ENCODE measurements around the gene TMEM132C. TPM values are rescaled to one million over a fixed set of nuclear protein-coding genes. Genes with fewer than 3 reads are reported as not detected.

TMEM132C gene
- total RNA-seq, 1 donor from 2014 or later = 4.8 TPM

DNA sequence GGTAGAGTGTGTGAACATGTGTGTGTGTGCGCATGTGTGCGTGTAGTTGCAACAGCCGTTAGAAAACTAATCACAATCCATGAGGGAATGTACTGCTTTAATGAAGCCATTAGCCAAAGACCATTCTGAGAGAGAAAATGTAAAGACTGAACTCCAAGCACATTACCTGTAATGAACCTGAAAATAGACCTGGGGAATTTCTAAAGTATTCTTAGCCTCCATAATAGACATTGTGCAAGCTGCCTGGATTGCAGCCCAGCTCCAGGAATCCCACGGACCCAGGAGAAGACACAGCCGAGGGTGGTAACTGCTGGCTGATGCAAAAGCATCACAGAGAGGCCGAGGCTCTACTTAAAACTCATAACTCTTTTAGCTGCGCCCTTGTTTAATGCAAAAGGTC is 400.2 kb downstream of the TMEM132C start:
- DNase-seq = no peak

DNA sequence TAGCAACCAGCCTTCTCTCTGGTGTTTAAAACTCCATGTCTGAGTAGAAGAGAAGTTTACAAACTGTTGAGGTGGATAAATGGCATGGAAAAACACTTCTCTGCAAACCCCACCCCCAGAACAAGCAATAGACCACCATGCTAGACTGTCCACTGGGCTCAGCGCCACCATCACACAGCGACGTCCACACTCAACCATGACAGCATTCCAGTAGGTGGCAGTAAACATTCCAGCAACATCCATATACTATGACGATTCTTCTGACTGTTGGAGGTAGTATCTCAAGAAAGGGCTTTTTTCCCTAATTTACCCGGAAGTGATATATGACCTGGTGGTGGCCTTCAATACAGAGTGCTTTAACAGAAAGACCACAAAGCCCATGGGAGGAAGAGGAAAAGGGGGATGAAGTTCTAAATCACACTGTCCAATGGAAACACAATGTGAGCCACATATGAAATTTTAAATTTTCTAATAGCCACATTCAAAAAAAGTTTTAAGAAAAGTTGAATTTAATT is 404.6 kb downstream of the TMEM132C start:
- DNase-seq = no peak

DNA sequence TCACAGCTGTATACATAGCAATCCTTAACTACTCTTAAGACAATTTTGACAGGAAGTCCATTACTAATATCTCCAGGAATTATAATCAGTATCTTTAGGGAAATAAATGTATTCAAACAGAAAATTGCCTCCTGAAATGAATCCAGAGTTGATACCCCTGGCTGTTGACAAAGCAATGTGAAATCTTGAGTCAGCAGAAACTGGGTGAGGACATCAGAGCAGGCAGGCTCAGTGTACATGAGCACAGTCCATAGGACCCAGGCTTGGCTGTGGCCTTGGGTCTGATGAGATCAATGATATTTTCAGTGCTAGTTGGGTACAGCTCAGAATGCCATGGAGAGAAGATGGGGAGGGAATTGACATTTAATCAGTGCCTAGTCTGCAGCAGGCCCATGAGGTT is 405.5 kb downstream of the TMEM132C start:
- no peak for DNase-seq

DNA sequence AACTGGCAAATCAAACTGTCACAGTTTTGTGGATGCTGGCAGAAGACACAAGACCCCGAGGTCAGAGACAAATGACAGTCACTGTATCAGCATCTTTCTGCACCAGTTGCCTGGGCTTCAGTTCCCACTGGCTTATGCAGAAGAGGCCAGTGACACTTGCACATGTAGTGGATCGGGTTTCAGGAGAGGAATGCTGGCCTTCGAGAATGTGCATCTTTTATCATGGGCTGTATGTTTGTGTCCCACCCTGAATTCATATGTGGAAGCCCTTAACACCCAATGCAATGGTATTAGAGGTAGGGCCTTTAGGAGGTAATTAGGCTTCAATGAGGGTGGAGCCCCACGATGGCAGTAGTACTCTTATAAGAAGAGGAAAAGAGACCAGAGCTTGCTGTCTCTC is 405.9 kb downstream of the TMEM132C start:
- no peak for DNase-seq

DNA sequence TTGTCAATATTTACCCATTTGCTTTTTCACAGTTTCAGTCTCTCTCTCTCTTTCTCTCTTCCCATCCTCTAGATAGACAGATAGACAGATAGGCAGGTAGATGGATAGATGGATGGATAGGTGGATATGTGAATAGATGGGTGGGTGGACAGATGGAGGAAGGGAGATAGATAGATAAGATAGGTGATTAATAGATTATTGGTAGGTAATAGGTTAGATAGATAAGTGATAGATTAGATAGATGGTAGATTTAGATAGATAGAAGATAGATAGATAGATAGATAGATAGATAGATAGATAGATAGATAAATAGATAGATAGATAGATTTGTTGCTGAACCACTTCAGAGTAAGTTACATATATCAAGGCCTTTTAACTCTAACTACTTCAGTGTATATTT is 408.6 kb downstream of the TMEM132C start:
- no peak for DNase-seq

DNA sequence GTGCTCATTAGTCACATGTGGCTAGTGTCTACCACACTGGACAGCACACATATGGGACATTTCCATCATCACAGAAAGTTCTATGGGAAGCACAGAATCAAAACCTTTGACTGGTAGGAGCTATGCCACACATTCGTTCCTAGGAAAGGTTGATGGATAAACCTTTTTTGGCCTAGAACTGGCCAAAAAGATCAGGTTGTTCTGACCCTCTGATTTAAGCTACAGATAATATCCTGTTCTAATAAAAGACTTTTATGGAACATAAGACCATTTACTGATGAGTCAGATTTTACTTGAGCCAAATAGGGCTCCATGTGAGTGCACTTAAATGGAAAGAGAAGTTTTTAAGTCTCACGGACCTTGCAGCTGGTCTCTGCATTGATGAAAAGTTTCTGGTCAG is 413.6 kb downstream of the TMEM132C start:
- DNase-seq = no peak

DNA sequence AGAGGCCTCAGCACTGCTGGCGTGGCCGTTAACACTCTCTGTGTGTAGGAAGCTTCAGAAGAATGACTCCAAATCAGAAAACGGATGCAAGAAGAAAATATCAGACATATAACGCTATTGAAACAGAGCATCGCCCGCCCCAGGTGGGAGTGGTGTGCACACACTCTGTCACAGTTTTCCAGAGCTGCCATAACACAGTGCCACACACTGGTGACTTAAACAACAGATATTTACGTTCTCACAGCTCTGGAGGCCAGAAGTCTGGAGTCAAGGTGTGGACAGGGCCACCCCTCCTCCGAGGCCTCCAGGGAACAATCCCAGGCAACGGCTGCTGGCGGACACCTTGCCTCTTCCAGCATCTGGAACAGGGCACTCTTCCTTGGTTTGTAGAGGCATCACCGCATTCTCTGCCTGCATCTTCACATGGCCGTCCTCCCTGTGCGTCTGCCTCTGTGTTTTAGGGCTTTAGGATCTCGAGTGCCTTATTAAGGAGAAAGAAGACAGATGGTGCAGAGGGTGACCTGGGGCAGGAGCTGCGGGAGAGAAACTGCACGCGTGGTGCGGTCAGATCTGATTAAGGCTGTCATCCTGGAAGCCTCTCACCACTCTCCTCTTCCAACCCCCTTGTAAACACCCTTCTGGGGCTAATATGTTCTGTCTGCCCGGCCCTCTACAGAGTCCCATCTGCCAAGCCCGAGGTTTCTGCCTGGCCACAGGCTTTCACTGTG is 415.7 kb downstream of the TMEM132C start:
- no peak for DNase-seq

DNA sequence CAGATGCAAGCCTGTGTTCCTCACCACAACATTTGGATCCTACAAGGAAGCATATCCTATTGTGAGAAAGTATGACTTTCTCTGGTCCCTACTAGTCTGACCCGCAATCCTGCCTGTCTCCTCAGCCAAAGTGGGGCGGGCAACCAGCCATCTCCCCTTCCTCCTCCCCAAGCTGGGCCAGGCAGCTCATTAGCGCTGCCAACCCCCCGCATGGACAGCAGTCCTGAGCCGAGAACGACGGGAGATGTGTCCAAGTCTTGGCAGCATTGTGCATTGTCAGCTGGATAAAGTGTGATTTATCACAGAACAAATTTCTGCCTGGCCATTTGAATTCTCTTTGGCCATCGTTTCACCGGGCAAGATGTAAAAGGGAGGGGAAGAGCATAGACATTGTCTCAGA is 417.4 kb downstream of the TMEM132C start:
- DNase-seq = peak; percentile 26

DNA sequence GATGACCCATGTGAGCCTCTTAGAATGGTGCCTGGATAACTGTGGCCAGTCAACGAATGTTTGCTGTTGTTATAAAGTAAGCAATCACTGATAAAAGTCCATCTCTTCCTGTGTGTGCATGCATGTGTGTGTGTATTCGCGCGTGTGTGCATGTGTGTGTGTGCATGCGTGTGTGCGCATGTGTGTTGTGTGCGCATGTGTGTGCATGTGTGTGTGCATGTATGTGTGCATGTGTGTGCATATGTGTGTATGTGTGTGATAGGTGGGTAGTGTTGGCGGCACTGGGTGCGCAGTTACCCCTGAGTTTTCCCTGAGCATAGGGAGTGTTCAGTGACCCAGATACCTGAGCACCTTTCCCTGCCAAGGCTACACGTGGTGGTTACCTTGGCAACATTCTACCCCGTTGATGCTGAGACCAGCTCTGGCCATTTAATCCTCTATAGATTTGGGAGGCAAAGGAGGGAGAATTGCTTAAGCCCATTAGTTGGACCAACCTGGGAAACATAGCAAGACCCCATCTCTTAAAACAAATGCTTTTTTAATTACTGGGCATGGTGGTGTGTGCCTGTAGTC is 419.0 kb downstream of the TMEM132C start:
- DNase-seq = no peak

DNA sequence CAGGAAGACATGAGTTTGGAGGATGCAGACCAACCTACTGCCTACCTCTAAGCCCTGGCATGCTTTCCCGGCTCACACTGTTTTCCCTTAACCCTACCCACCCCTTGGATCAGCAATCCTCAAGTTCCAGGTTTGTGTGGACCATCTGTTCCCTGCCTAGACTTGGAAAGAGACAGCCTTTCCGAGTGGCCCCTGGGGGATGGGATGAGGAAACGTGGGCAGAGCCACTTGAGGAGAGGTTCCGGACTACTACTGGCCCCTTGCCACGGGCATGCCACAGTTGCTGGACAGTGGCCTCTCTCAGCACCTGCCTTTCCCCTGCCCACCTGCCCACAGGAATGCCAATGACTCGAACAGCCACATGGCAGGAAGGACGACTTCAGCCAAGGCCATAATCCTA is 420.9 kb downstream of the TMEM132C start:
- no peak for DNase-seq

DNA sequence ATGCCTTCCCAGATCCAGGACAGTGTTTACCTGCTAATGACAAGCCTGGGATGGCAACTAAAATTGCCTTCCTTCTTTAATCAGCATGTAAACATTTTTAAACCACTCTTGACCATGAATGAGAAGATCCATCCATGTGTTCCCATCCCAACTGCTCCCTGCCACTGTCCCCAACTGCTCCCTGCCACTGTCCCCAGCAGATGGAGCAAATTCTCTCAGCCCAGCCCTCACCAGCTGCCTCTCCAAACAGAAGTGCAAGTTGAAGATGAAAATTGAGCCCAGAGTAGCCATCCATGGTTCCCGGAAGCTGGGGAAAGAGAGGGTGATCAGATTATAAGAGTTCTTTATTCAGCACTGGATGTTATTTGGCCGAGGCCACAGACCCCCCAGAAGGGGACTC is 423.7 kb downstream of the TMEM132C start:
- DNase-seq = no peak

DNA sequence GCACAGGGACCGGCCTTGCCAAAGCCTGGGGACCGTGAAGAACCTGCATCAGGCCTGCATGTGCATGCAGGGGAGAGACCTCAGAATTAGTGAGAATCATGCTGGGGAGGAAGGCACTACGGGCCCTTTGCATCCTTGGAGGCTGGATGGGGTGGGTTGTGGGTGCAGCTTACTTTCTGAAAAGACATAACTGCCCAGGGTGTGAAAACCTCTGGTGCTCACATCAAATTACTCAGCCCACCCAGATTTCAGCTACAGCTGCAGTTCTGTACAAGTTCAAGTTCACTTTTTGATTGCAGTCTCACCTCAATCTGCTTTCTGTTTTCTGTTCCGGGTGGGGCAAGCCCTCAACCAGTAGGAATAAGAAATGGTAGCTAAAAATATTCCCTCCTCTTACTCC is 426.1 kb downstream of the TMEM132C start:
- no peak for DNase-seq

DNA sequence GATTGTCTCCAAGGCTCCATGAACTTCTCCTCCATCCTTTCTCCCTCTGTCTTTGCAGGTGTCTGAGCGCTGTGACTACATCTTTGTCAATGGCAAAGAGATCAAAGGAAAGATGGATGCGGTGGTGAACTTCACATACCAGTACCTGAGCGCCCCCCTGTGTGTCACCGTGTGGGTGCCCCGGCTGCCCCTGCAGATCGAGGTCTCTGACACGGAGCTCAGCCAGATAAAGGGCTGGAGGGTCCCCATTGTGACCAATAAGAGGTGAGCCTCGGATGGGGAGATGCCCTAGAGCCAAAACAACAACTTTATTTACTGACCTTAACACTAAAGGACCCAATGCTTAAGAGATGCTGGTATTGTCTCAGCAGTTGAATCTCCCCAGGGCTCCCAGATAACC is 426.8 kb downstream of the TMEM132C start:
- no peak for DNase-seq

DNA sequence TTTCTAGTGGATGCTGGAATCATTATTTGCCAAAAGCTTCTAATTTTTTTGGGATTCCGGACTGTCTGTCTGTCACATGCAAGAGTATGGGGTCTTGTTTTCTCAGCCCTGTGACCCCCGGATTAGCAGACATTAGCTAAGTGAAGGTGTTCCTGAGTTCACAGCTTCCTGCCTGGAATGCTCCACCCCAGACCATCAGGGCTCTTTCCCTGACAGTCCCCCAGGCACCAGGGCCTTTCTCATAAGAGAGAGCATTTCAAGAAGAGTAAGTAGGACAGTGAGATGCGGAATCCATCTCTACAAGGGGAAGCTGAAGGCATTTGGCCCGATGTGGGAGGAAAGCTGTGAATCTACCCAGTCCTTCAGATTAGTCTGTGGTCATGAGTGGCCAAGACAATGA is 427.5 kb downstream of the TMEM132C start:
- DNase-seq = no peak

DNA sequence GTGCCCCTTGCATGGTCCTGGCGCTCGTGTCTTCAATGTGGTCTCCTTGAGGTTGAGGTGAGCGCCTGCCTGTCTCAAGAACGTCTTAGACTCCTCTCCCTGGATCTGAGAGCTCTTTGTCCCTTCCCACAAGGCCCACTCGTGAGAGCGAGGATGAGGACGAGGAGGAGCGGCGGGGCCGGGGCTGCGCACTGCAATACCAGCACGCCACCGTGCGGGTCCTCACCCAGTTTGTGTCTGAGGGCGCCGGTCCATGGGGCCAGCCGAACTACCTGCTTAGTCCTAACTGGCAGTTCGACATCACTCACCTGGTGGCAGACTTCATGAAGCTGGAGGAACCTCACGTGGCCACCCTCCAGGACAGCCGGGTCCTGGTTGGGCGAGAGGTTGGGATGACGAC is 428.7 kb downstream of the TMEM132C start:
- DNase-seq = no peak

DNA sequence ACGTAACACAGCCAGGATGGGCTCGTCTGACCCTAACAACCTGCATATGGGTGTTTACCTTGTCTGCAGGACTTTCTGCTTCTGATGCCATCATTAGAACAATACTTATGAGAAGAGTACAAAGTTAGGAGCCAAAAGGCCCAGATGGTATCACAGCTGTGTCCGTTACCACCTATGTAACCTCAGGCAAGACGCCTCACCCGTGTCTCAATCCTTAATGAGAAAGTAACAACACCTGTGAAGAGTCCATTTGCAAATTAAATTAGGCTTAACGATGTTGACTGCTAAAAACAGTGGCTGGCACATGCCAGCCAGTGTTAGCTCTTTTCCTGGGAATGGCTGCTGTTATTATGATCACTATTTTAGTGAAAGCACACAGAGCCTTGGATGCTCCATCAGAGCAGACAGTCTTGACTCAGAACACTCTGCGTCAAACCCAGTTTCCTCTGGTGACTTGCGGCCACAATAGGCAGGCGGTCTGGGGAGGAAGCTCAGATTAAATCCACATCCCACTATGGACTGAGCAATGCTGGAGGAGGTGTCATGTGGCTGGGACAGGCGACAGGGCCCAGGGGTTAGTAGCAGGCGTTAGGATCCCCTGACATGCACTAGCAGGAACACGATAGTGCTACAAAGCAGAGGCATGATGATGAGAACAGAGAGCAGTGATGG is 431.5 kb downstream of the TMEM132C start:
- DNase-seq = no peak

DNA sequence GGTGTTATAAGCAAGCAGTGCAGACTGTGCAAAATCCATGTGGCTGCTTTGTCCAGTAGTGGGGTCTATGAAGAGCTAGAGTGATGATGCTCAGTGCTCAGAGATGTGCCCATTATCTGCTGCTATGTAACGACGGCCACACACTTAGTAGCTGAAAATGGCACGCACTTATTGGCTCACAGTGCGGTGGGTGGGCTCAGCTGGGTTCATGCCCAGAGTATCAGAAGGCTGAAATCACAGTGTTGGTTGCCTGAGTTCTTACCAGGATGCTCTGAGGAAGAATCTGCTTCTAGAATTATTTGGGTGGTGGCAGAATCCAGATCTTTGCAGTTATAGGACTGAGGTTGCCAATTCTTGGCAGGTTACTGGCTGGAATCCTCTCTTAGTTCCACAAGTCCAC is 432.1 kb downstream of the TMEM132C start:
- DNase-seq = no peak

DNA sequence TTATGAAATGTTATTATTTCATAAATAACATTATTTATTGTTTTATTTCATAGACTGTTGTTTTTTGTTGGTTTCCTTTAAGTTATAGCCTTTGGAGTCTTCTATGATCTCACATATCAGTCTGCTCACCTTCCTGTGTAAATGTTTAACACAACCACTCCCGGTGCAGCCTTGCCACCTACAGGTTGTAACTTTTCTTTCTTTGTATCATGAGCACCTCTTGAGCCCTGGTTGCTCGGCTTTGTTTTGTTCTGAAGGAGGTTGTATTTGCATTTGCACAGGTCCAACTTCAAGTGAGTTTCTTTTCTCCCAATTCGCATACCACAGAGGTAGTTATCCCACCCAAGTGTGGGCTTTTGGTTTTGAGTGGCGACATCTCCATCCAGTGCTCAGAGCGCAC is 435.4 kb downstream of the TMEM132C start:
- DNase-seq = no peak

DNA sequence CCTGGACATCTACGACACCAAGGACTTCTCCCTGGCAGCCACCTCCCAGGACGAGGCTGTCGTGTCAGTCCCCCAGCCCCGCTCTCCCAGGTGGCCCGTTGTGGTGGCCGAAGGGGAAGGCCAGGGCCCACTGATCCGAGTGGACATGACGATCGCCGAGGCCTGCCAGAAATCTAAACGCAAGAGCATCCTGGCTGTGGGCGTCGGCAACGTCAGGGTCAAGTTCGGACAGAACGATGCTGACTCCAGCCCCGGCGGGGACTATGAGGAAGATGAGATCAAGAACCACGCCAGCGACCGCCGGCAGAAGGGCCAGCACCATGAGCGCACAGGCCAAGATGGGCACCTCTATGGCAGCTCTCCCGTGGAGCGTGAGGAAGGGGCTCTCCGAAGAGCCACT is 438.2 kb downstream of the TMEM132C start:
- DNase-seq = no peak

DNA sequence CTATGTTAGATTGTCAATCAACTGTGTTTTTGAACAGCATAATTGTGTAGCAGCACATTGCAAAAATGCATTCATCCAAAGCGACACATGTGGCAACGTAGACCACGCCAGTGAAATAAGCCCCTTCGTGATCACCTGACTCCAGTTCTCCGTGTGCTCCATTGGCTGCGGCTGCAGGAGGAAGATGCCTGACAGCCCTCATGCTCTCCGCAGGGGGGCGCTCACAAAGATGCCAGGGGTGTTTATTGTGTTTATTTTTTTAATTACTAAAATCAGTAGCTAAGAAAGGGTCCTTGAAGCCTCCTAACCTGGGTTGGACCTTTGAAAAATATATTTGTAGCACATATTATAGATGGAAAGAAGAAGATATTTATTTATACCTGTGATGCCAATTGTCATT is 440.5 kb downstream of the TMEM132C start:
- no peak for DNase-seq

DNA sequence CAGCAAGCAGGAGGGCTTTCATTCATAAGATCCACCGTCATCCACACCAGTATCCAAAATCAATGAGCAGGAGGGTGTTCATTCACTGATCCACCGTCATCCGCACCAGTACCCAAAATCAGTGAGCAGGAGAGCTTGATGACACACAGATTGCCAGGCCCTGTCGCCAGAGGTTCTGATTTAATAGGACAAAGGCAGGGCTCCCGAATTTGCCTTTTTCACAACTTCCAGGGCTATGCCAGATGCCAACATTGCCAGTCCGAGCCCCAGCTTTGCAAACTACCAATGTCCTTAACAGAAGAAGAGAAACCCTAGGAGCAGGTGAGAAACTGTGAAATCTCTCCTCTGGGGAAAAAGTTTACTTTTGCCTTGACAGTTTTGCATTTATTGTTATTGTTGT is 441.8 kb downstream of the TMEM132C start:
- DNase-seq = no peak

DNA sequence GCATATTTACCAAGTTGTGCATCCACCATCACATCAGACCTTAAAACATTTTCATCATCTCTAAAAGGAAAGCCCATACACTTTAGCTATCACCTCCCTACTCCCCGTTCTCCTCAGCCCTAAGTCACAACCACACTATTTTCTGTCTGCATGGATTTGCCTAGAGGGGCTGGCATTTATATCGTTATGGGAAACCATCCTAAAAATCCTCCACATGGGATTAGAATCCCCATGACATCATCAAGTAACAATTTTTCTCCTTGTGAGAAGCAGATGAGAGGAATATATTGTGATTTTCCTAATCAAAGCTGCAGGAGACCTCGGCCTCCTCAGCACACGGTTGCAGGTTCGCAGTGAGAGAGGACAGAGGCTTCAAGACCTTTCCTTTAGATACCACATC is 442.7 kb downstream of the TMEM132C start:
- no peak for DNase-seq

DNA sequence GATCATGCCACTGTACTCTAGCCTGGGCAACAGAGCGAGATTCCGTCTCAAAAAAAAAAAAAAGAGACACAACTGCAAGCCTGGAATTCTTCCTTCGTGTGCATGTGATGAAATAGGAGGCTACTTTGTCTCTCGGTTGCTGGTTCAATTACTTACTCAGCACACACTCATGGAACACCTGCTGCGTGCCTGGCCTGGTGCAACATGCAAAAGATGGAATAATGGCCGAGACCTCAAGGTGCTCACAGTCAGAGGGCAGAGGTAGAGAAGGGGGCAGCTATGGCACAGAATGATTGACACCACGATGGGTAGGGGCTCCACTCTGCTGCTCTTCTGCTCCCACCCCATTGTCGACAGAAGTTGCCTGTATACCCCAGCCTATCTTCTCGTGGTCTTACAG is 444.5 kb downstream of the TMEM132C start:
- no peak for DNase-seq

DNA sequence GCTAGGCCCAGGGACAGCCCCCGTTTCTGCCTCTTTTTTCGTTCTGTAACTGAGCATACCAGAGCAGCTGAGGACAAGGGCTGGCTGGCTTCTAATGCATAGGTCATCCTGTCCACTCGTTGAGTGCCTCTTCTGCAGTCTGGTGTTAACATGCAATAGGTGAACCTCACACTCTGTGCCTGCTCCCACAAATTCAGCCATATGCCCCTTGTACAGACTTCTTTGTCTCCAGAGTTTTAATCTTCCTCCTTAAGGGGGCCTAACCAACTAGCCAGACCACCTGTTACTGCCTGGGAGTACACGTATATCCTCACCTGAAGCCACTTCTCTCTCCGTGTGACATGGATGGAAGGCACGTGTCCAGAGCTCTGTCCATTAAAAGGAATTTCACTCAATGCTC is 445.7 kb downstream of the TMEM132C start:
- DNase-seq = no peak

All from occipital lobe (tissue), 2 donors.